ENCODE data around the gene USP37. TPM values are rescaled to one million over a fixed set of nuclear protein-coding genes. Genes with fewer than 3 reads are reported as not detected.

The USP37 gene
- polyA plus RNA-seq, 3 donors: 2.7 to 4.9 (median 2.7) TPM

- DNase-seq: peak in 2 of 3 donors; percentile 30 to 69
- H3K9ac ChIP-seq (ENCODE audit: insufficient read depth, low read length, poor library complexity, severe bottlenecking): peak overlapping the region; percentile 93
- no peak for TF ChIP-seq CTCF (IDR thresholded peaks at IDR 0.05)
- H3K27me3 Mint-ChIP-seq (ENCODE audit: low read depth in 3 of 3): no peaks in the 10 kb centered on the region
- peak overlapping the region; percentile 75 for H3K4me2 ChIP-seq (replicated peaks; ENCODE audit: extremely low read depth, low read length, poor library complexity, severe bottlenecking)
- H3K79me2 ChIP-seq (ENCODE audit: insufficient read depth, low read length): peaks cover 95% of the 10 kb centered on the region
- peak overlapping the region; percentile 78 for H2AFZ ChIP-seq (ENCODE audit: insufficient read depth, low read depth, low read length, poor library complexity, severe bottlenecking)
- peaks cover 21% of the 10 kb centered on the region for H4K20me1 ChIP-seq (ENCODE audit: insufficient read depth, low read length)
- peaks cover 11 to 30% of the 10 kb centered on the region in 2 donors for H3K36me3 ChIP-seq (replicated peaks in 1 of 2; ENCODE audit: control insufficient read depth in 1 of 2, insufficient read depth in 2 of 2, low read length in 2 of 2)
- intact Hi-C loops (cut with micrococcal nuclease): loop anchor here (10.0 kb wide), 3 partner anchors 165 to 295 kb away; partner anchors contain the start of genes AAMP (in 1 of the 2), CTDSP1 (in 1 of the 2) and PNKD (in 1 of the 2)
- H3K4me1 Mint-ChIP-seq: peaks cover 41% of the 10 kb centered on the region
- peak overlapping the region; percentile 57 to 77 (median 67) for H3K4me3 ChIP-seq (replicated peaks in 1 of 3; ENCODE audit: low read depth in 2 of 3, low read length in 3 of 3)
- no peaks in the 10 kb centered on the region for H3K9me3 ChIP-seq (replicated peaks in 1 of 2; ENCODE audit: control insufficient read depth in 1 of 2, insufficient read depth in 1 of 2, low read length in 2 of 2)
- WGBS (ENCODE audit: insufficient coverage): 0% methylated on average over 1 of the region's 10 CpGs
- no peaks in the 10 kb centered on the region for H3K27me3 ChIP-seq (ENCODE audit: control insufficient read depth in 2 of 2, insufficient read depth in 2 of 2, low read length in 2 of 2)
- peaks cover 27 to 30% of the 10 kb centered on the region in 2 donors for H3K36me3 Mint-ChIP-seq
- peak overlapping the region; percentile 92 to 96 for H3K27ac ChIP-seq (ENCODE audit: low read depth in 1 of 2, low read length in 2 of 2)
- H3K9me3 Mint-ChIP-seq: no peaks in the 10 kb centered on the region
- peak overlapping the region; percentile 99 to 100 (median 99) for H3K27ac Mint-ChIP-seq
- H3K4me3 Mint-ChIP-seq: peak overlapping the region; percentile 92 to 95
- H3K4me1 ChIP-seq (ENCODE audit: control insufficient read depth in 1 of 2, insufficient read depth in 2 of 2, low read length in 2 of 2): peaks cover 24 to 27% of the 10 kb centered on the region in 2 donors
Observed at GRCh38 chr2:218569661-218570500, 1.7 kb upstream of the USP37 start.

GRCh38 chr2:218569038-218569431, 884 bp upstream of the USP37 start:
- no peaks in the 10 kb centered on the region for H3K27me3 Mint-ChIP-seq (ENCODE audit: low read depth in 3 of 3)

More at GRCh38 chr2:218569038-218569431, 884 bp upstream of the USP37 start:
- Histone ChIP-seq H3K27ac (ENCODE audit: low read depth in 1 of 2, low read length in 2 of 2) (peak overlapping the region; percentile 92 to 96), H3K4me1 (ENCODE audit: control insufficient read depth in 1 of 2, insufficient read depth in 2 of 2, low read length in 2 of 2) (peaks cover 24 to 27% of the 10 kb centered on the region in 2 donors), H4K20me1 (ENCODE audit: insufficient read depth, low read length) (peaks cover 14% of the 10 kb centered on the region), H3K4me2 (replicated peaks; ENCODE audit: extremely low read depth, low read length, poor library complexity, severe bottlenecking) (peak overlapping the region; percentile 75), H3K9me3 (replicated peaks in 1 of 2; ENCODE audit: control insufficient read depth in 1 of 2, insufficient read depth in 1 of 2, low read length in 2 of 2) (no peaks in the 10 kb centered on the region), H2AFZ (ENCODE audit: insufficient read depth, low read depth, low read length, poor library complexity, severe bottlenecking) (peak overlapping the region; percentile 78), H3K4me3 (replicated peaks in 1 of 3; ENCODE audit: low read depth in 2 of 3, low read length in 3 of 3) (peak overlapping the region; percentile 57 to 77 (median 67)), H3K27me3 (ENCODE audit: control insufficient read depth in 2 of 2, insufficient read depth in 2 of 2, low read length in 2 of 2) (no peaks in the 10 kb centered on the region), H3K36me3 (replicated peaks in 1 of 2; ENCODE audit: control insufficient read depth in 1 of 2, insufficient read depth in 2 of 2, low read length in 2 of 2) (peaks cover 6 to 22% of the 10 kb centered on the region in 2 donors), H3K79me2 (ENCODE audit: insufficient read depth, low read length) (peaks cover 96% of the 10 kb centered on the region), H3K9ac (ENCODE audit: insufficient read depth, low read length, poor library complexity, severe bottlenecking) (peak overlapping the region; percentile 93)
- intact Hi-C loops (cut with micrococcal nuclease): loop anchor here (10.0 kb wide), 3 partner anchors 164 to 294 kb away; partner anchors contain the start of genes AAMP (in 1 of the 2), CTDSP1 (in 1 of the 2) and PNKD (in 1 of the 2)
- H3K9me3 Mint-ChIP-seq: no peaks in the 10 kb centered on the region
- TF ChIP-seq CTCF (IDR thresholded peaks at IDR 0.05): no peak
- under 1% methylated on average over 31 of the region's 31 CpGs for WGBS (ENCODE audit: insufficient coverage)
- peak overlapping the region; percentile 92 to 95 for H3K4me3 Mint-ChIP-seq
- H3K27ac Mint-ChIP-seq: peak overlapping the region; percentile 99 to 100 (median 99)
- DNase-seq: peak; percentile 49 to 90 (median 72)
- peaks cover 21 to 23% of the 10 kb centered on the region in 2 donors for H3K36me3 Mint-ChIP-seq
- peaks cover 44% of the 10 kb centered on the region for H3K4me1 Mint-ChIP-seq
